ENCODE data around the gene HOXB6.

GRCh38 chr17:48623583-48623982, 18.8 kb upstream of the HOXB6 start:
- no peak for TF ChIP-seq CTCF (conservative IDR thresholded peaks at IDR 0.05 in 1 of 2, IDR thresholded peaks at IDR 0.05 in 1 of 2; ENCODE audit: extremely low read depth in 1 of 2, insufficient read depth in 1 of 2, low read depth in 1 of 2, low read length in 2 of 2)
- peak; percentile 93 for TF ChIP-seq EZH2 (IDR thresholded peaks at IDR 0.05; ENCODE audit: borderline replicate concordance, low read length)

Data from mammary epithelial cell (primary cell).